Activated CD4-positive, alpha-beta T cell treated with anti-CD3 and anti-CD28 coated beads, Interleukin-2, amount 10 ng/mL, durations not matched to agents 7 days and 5 days (primary cell): ENCODE measurements around the gene UVRAG. TPM values are rescaled to one million over a fixed set of nuclear protein-coding genes. Genes with fewer than 3 reads are reported as not detected.

Experiments
- CTCF ChIA-PET: fragments of 350-600 bp; sonication (Branson Sonifier 250); formaldehyde crosslinking; loops from one replicate; lab custom pipeline; 2021; ENCODE audit warnings: antibody characterized with exemption; lab: Charles Lee
- POLR2A ChIA-PET: fragments of 350-600 bp; sonication (Branson Sonifier 250); formaldehyde crosslinking; loops from one replicate; lab custom pipeline; 2021; ENCODE audit warnings: antibody characterized with exemption; lab: Charles Lee
- DNase-seq: peaks from one replicate; pipeline ENCODE4 v3.0.0-alpha.2; 2020
- H3K27ac Mint-ChIP-seq: one replicate; pipeline ENCODE4 v1.8.0; 2021; ENCODE audit warnings: mild to moderate bottlenecking, moderate library complexity, mixed read lengths
- H3K27me3 Mint-ChIP-seq: one replicate; pipeline ENCODE4 v1.8.0; 2021; ENCODE audit warnings: mixed read lengths
- H3K36me3 Mint-ChIP-seq: one replicate; pipeline ENCODE4 v1.8.0; 2021; ENCODE audit warnings: low read depth, mixed read lengths
- H3K4me1 Mint-ChIP-seq: one replicate; pipeline ENCODE4 v1.8.0; 2021; ENCODE audit warnings: mixed read lengths
- H3K4me3 Mint-ChIP-seq: one replicate; pipeline ENCODE4 v1.8.0; 2021; ENCODE audit warnings: mild to moderate bottlenecking, moderate library complexity, mixed read lengths
- H3K9me3 Mint-ChIP-seq: one replicate; pipeline ENCODE4 v1.8.0; 2021; ENCODE audit warnings: mixed read lengths
- total RNA-seq, 2 experiments: library from RNA; stranded (reverse); gene quantifications; one replicate each; pipeline ENCODE4 v1.2.3, GENCODE V29; 2021

UVRAG gene
- total RNA-seq, 2 experiments from 2014 or later = 16.8 to 17.0 TPM

DNA sequence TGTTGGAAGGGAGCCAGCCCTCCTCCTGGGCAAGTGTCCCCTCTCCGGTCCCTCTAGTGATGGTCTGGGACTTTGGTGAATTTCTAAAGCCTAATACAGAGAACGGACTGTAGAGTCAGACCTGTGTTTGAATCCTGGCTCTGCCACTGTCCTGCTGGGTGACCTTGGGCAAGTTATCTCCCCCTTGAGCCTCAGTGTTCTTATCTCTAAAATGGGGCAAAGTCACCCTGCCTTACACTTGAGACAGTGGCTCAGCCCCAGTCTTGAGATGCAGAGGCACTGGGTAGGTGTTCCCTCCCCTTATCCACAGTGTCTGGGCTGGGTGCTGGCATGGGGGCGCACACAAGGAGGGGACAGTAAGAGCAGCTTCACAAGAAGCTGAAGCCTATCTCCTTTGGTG, 25.5 kb upstream of the UVRAG start:
- ChIA-PET POLR2A (no interaction called here), CTCF (interaction anchor here (0.6 to 2.6 kb wide), 4 partner anchors 10 to 583 kb away, joined by 3 to 9 read pairs (median 6); partner anchors contain the start of gene DGAT2)
- Mint-ChIP-seq H3K9me3 (no peaks in the 10 kb centered on the region), H3K36me3 (no peaks in the 10 kb centered on the region), H3K27ac (no peak overlapping the region), H3K27me3 (no peaks in the 10 kb centered on the region), H3K4me3 (no peak overlapping the region), H3K4me1 (no peaks in the 10 kb centered on the region)
- DNase-seq = no peak

DNA sequence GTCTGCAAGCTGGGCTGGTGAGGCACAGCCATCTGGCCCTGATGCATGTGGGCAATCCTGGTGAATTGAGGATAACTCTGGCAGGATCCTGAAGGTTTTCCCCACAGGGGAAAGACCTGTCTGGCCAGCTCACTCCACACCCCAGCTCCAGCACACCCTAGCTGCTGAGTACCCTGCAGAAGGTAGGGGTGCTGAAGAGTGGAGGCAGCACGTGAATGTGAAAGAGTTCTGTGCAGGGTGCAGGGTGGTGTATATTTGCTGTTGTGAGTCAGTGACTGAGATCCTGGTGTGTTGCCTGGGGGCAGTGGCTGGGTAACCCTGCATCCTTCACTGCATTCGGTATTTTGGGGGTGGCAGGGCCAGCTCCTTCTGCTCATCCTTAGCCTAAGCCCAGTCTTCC, 24.0 kb upstream of the UVRAG start:
- H3K27ac Mint-ChIP-seq = no peak overlapping the region
- H3K27me3 Mint-ChIP-seq = no peaks in the 10 kb centered on the region
- ChIA-PET POLR2A (interaction anchor here (0.5 kb wide), 1 partner anchor 12 kb away, joined by 6 read pairs; no protein-coding TSS in a partner anchor), CTCF (interaction anchor here (0.6 to 2.6 kb wide), 2 partner anchors 12 to 401 kb away, joined by 3 to 8 read pairs; no protein-coding TSS in a partner anchor)
- no peak overlapping the region for H3K4me3 Mint-ChIP-seq
- H3K4me1 Mint-ChIP-seq = no peaks in the 10 kb centered on the region
- no peaks in the 10 kb centered on the region for H3K36me3 Mint-ChIP-seq
- no peak for DNase-seq
- H3K9me3 Mint-ChIP-seq = no peaks in the 10 kb centered on the region

DNA sequence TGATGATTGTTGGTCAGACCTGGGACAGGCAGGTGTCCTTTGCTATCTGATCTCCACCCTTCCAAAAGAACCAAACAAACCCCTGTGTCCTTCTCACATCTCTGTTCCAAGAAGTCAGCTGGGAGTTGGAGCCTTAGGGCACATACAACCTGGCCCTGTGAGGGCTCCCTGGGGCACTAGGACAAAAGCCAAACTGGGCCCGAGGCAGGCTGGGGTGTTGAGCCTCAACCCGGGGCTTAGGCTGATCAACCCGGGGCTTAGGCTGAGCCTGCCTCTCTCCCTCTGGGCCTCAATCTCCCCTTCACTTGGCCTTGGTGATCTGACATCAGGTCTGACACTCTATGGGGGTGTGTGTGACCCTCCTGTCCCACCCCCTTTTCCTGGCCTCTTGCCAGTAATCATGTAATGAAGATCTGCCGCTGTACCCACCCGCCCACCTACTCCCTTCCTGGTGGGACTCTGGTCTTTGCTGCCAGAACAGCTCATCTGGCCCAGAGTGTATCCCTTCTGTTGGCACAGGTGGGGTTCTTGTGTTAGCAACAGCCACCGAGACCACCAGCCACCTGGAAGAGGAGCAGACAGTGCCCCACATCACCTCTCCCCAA, 22.8 kb upstream of the UVRAG start:
- Mint-ChIP-seq H3K4me1 (no peaks in the 10 kb centered on the region), H3K27ac (no peak overlapping the region), H3K36me3 (no peaks in the 10 kb centered on the region), H3K27me3 (no peaks in the 10 kb centered on the region), H3K9me3 (no peaks in the 10 kb centered on the region), H3K4me3 (no peak overlapping the region)
- no peak for DNase-seq
- POLR2A ChIA-PET = no interaction called here
- CTCF ChIA-PET = interaction anchor here (1.1 to 2.6 kb wide), 2 partner anchors 13 to 14 kb away, joined by 5 to 8 read pairs; no protein-coding TSS in a partner anchor

DNA sequence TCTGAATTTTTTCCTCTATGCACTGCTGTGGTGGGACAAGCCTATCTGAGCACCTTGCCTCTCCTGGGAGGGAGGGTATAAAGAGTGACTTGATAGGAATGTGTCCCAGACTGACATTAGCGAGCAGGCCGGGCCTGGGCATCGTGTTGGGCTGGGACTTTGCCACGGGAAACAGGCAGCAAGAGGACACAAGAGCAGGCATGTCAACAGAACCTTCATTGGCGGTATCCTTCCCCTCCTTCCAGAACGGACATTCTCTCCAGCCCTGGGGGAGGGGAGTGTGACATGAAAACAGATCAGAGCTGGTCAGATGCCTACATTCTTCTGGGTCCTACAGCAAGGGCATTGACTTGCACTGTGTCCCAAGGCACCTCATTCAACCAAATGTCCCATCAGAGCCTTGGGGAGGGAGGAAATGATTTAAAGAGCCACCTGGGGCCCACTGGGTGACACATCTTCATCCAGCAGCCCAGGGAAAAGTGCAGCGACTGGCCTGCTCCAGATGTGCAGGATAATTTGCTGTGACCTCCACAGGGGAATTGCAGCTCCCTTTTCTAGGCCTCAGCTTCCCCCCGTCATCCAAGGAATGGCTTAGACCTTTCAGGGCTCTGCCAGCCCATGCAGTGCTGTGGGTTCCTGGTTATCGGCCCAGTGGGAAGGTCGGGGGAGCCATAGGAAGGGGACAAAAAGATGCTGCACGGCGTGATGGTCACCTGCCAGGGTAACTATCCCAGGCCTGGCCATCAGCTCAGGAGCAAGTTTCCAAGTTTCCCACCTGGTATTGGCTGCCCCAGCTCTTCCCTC, 21.8 kb upstream of the UVRAG start:
- H3K9me3 Mint-ChIP-seq = no peaks in the 10 kb centered on the region
- H3K27ac Mint-ChIP-seq = no peak overlapping the region
- no peak for DNase-seq
- CTCF ChIA-PET = interaction anchor here (0.5 to 1.5 kb wide), 3 partner anchors 10 to 116 kb away, joined by 3 to 5 read pairs (median 4); no protein-coding TSS in a partner anchor
- no peak overlapping the region for H3K4me3 Mint-ChIP-seq
- H3K4me1 Mint-ChIP-seq = no peaks in the 10 kb centered on the region
- POLR2A ChIA-PET = no interaction called here
- no peaks in the 10 kb centered on the region for H3K27me3 Mint-ChIP-seq
- H3K36me3 Mint-ChIP-seq = no peaks in the 10 kb centered on the region

DNA sequence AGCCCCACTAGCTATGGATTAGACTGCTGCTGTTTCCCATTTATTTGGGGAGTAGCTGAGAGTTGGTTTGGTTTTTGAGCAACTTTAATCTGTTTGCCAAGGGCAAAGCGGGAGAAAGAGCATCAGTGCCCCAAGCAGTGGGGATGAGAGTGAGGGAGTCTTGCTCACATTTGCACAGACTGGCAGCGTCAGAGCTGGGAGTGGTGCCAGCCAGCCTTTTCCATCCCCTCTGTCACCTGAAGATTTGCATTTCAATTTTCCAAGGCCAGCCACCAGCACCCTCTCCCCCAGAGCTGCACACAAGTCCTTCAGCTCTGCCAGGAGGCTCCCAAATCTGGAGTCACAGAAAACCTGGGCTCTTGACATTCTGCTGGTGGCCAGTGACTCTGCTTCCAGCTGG, 21.0 kb upstream of the UVRAG start:
- POLR2A ChIA-PET = no interaction called here
- Mint-ChIP-seq H3K27ac (no peak overlapping the region), H3K4me3 (no peak overlapping the region), H3K27me3 (no peaks in the 10 kb centered on the region), H3K4me1 (no peaks in the 10 kb centered on the region), H3K36me3 (no peaks in the 10 kb centered on the region), H3K9me3 (no peaks in the 10 kb centered on the region)
- CTCF ChIA-PET = interaction anchor here (1.5 kb wide), 1 partner anchor 9 kb away, joined by 4 read pairs; no protein-coding TSS in a partner anchor
- no peak for DNase-seq

DNA sequence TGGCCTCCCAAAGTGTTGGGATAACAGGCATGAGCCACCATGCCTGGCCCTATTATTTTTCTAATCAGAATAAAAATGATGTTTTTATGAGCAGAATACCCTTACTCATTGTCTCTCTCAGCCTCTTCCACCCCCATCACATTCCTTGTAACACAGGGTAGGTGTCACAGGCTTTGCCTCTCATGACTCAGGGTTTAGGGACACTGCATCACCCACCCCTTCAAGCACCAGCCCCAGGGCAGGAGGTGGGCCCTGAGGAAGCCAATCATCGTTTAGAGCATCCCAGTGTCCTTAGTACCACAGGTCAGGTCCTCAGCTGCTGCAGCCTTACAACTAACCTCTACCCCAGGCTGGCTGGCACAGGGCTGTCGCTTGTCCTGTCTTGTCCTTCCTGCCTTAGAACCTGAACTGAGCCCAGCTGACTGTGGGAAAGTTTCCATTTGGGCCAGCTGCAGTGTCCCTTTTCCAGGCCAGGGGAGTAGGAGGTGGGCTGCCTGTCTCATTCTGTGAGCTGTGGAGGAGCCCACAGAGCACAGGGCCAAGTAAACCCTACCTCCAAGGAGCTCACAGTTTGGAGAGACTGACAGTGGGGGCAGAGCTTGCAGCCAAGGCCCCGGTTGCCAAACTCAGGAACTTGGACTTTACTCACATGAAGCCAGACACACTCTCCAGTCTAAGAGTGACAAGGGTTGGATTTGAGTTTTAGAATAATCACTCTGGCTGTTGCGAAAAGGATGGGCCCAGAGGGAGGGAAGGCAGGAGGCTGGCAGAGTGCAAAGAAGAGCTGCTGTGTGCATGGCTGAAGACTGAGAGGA, 19.5 kb upstream of the UVRAG start:
- no peak overlapping the region for H3K27ac Mint-ChIP-seq
- H3K36me3 Mint-ChIP-seq = no peaks in the 10 kb centered on the region
- ChIA-PET POLR2A (no interaction called here), CTCF (interaction anchor here (0.5 kb wide), 1 partner anchor 33 kb away, joined by 3 read pairs; no protein-coding TSS in a partner anchor)
- H3K9me3 Mint-ChIP-seq = no peaks in the 10 kb centered on the region
- no peak overlapping the region for H3K4me3 Mint-ChIP-seq
- no peaks in the 10 kb centered on the region for H3K27me3 Mint-ChIP-seq
- H3K4me1 Mint-ChIP-seq = no peaks in the 10 kb centered on the region
- no peak for DNase-seq

DNA sequence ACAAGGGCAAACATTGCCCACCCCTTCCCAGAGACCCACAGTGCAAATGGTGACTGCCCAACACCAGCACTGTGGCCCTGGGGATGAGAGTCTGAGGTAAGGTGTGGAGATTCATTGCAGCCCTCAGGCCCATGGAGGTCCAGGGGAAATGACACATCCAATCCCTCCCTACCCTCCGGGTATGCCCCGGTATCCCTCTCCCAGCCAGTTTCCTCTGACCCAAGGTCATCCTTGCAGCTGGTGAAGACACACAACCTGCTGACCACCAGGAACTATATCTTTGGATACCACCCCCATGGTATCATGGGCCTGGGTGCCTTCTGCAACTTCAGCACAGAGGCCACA, 18.9 kb upstream of the UVRAG start:
- Mint-ChIP-seq H3K27me3 (no peaks in the 10 kb centered on the region), H3K4me3 (no peak overlapping the region), H3K9me3 (no peaks in the 10 kb centered on the region), H3K27ac (no peak overlapping the region), H3K36me3 (no peaks in the 10 kb centered on the region), H3K4me1 (peaks cover 5% of the 10 kb centered on the region)
- no peak for DNase-seq
- CTCF ChIA-PET = interaction anchor here (0.5 kb wide), 1 partner anchor 33 kb away, joined by 3 read pairs; no protein-coding TSS in a partner anchor
- POLR2A ChIA-PET = no interaction called here

DNA sequence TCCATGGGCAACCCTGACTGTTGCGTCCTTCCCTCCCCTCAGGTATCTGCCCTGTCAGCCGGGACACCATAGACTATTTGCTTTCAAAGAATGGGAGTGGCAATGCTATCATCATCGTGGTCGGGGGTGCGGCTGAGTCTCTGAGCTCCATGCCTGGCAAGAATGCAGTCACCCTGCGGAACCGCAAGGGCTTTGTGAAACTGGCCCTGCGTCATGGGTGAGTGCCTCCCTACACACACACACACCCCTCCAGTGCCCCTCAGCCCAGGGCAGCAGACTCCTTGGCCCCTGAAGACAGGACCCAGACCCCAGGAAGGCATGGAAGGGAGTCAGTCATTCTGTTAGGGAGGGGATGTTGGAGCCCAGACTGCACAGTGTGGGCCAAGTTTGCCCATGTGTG, 17.9 kb upstream of the UVRAG start:
- POLR2A ChIA-PET = no interaction called here
- CTCF ChIA-PET = no interaction called here
- H3K4me3 Mint-ChIP-seq = no peak overlapping the region
- no peaks in the 10 kb centered on the region for H3K27me3 Mint-ChIP-seq
- no peak overlapping the region for H3K27ac Mint-ChIP-seq
- H3K36me3 Mint-ChIP-seq = no peaks in the 10 kb centered on the region
- H3K9me3 Mint-ChIP-seq = no peaks in the 10 kb centered on the region
- peaks cover 15% of the 10 kb centered on the region for H3K4me1 Mint-ChIP-seq
- no peak for DNase-seq

DNA sequence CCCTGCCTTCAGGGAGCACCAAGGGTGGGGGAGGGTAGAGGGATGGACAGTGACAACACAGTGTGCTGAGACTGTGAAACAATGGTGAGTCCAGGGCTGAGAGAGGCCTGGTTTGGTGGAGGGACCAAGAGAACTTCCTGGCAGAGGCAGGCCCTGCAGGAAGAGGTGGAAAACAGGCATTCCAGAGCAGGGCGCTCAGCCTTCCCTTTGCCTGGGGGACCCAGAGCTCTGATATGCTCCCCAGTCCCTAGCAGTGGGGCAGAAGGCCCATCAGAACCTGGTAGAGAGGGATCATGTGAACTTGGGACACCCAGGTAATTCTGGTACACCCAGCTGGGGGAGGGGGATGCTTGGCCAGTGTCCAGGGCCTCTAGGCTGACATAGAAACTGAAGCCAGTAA, 17.2 kb upstream of the UVRAG start:
- no peak overlapping the region for H3K4me3 Mint-ChIP-seq
- no peaks in the 10 kb centered on the region for H3K9me3 Mint-ChIP-seq
- H3K4me1 Mint-ChIP-seq = peaks cover 20% of the 10 kb centered on the region
- CTCF ChIA-PET = no interaction called here
- no peaks in the 10 kb centered on the region for H3K27me3 Mint-ChIP-seq
- no peaks in the 10 kb centered on the region for H3K36me3 Mint-ChIP-seq
- H3K27ac Mint-ChIP-seq = no peak overlapping the region
- DNase-seq = no peak
- POLR2A ChIA-PET = no interaction called here

DNA sequence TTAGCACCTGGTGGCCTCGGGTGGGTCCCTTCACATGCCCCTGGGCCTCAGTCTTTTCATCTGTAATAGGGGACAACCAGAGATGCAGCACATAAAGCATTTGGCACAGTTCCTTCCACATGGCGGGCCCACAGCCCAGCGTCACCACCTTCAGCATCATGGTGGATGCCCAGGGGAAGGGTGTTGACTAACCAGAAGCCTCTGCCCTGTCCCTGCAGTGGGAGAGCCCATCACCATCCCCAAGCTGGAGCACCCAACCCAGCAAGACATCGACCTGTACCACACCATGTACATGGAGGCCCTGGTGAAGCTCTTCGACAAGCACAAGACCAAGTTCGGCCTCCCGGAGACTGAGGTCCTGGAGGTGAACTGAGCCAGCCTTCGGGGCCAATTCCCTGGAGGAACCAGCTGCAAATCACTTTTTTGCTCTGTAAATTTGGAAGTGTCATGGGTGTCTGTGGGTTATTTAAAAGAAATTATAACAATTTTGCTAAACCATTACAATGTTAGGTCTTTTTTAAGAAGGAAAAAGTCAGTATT, 14.8 kb upstream of the UVRAG start:
- H3K9me3 Mint-ChIP-seq = no peaks in the 10 kb centered on the region
- no peak overlapping the region for H3K4me3 Mint-ChIP-seq
- CTCF ChIA-PET = interaction anchor here (1.0 to 4.6 kb wide), 3 partner anchors 13 to 67 kb away, joined by 3 to 33 read pairs (median 4); partner anchors contain the start of gene UVRAG
- no peak overlapping the region for H3K27ac Mint-ChIP-seq
- POLR2A ChIA-PET = no interaction called here
- peaks cover 20% of the 10 kb centered on the region for H3K4me1 Mint-ChIP-seq
- H3K27me3 Mint-ChIP-seq = no peaks in the 10 kb centered on the region
- H3K36me3 Mint-ChIP-seq = no peaks in the 10 kb centered on the region
- DNase-seq = no peak

DNA sequence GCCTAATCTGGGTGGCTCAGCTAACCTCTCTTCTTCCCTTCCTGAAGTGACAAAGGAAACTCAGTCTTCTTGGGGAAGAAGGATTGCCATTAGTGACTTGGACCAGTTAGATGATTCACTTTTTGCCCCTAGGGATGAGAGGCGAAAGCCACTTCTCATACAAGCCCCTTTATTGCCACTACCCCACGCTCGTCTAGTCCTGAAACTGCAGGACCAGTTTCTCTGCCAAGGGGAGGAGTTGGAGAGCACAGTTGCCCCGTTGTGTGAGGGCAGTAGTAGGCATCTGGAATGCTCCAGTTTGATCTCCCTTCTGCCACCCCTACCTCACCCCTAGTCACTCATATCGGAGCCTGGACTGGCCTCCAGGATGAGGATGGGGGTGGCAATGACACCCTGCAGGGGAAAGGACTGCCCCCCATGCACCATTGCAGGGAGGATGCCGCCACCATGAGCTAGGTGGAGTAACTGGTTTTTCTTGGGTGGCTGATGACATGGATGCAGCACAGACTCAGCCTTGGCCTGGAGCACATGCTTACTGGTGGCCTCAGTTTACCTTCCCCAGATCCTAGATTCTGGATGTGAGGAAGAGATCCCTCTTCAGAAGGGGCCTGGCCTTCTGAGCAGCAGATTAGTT, 14.2 kb upstream of the UVRAG start:
- Mint-ChIP-seq H3K9me3 (no peaks in the 10 kb centered on the region), H3K36me3 (no peaks in the 10 kb centered on the region), H3K27me3 (no peaks in the 10 kb centered on the region), H3K27ac (peak overlapping the region; percentile 71), H3K4me1 (peaks cover 20% of the 10 kb centered on the region), H3K4me3 (no peak overlapping the region)
- DNase-seq = no peak
- POLR2A ChIA-PET = no interaction called here
- CTCF ChIA-PET = interaction anchor here (1.0 to 4.6 kb wide), 6 partner anchors 12 to 78 kb away, joined by 3 to 33 read pairs (median 4); partner anchors contain the start of gene UVRAG
